ENCODE measurements around the gene ZDHHC14. TPM values are rescaled to one million over a fixed set of nuclear protein-coding genes. Genes with fewer than 3 reads are reported as not detected.
A peak's percentile ranks its signal among the peaks of the same experiment; 100 is the strongest.

ZDHHC14 gene
- total RNA-seq, 2 experiments from 2014 or later, result 1.7 to 2.5 TPM

- Mint-ChIP-seq H3K9me3 (no peaks in the 10 kb centered on the region), H3K27ac (peak overlapping the region; percentile 82), H3K36me3 (ENCODE audit: low read depth) (no peaks in the 10 kb centered on the region), H3K4me3 (no peak overlapping the region), H3K4me1 (ENCODE audit: low read depth) (peaks cover 38% of the 10 kb centered on the region), H3K27me3 (no peaks in the 10 kb centered on the region)
- ATAC-seq (no peak), DNase-seq (no peak)
- POLR2A ChIA-PET, result interaction anchor here (1.5 kb wide), 1 partner anchor 15 kb away, joined by 3 read pairs; no protein-coding TSS in a partner anchor
- CTCF ChIA-PET, result interaction anchor here (1.0 to 1.7 kb wide), 2 partner anchors 36 to 221 kb away, joined by 3 to 5 read pairs; no protein-coding TSS in a partner anchor
- TF ChIP-seq CTCF (IDR thresholded peaks at IDR 0.05), result no peak
- intact Hi-C loops (cut with micrococcal nuclease), result no loop called here
These were observed 154.0 kb downstream of the ZDHHC14 start for GRCh38 chr6:157534977-157535339.

- Mint-ChIP-seq H3K4me3 (peak overlapping the region; percentile 19), H3K27me3 (no peaks in the 10 kb centered on the region), H3K4me1 (ENCODE audit: low read depth) (peaks cover 38% of the 10 kb centered on the region), H3K27ac (peak overlapping the region; percentile 82), H3K9me3 (no peaks in the 10 kb centered on the region), H3K36me3 (ENCODE audit: low read depth) (no peaks in the 10 kb centered on the region)
- intact Hi-C loops (cut with micrococcal nuclease), result no loop called here
- no peak for TF ChIP-seq CTCF (IDR thresholded peaks at IDR 0.05)
- CTCF ChIA-PET, result interaction anchor here (0.6 to 1.7 kb wide), 5 partner anchors 8 to 220 kb away, joined by 3 to 5 read pairs (median 4); no protein-coding TSS in a partner anchor
- ATAC-seq (peak; percentile 86), DNase-seq (peak; percentile 50)
- POLR2A ChIA-PET, result interaction anchor here (1.5 kb wide), 1 partner anchor 14 kb away, joined by 3 read pairs; no protein-coding TSS in a partner anchor
These were observed 154.6 kb downstream of the ZDHHC14 start for GRCh38 chr6:157535340-157536222.

GRCh38 chr6:157536223-157536545 is 155.2 kb downstream of the ZDHHC14 start:
- DNase-seq (no peak), ATAC-seq (no peak)
- intact Hi-C loops (cut with micrococcal nuclease), result no loop called here
- peak overlapping the region; percentile 82 for H3K27ac Mint-ChIP-seq
- peak overlapping the region; percentile 0 for H3K4me3 Mint-ChIP-seq
- ChIA-PET POLR2A (interaction anchor here (1.5 kb wide), 1 partner anchor 13 kb away, joined by 3 read pairs; no protein-coding TSS in a partner anchor), CTCF (interaction anchor here (0.6 to 1.4 kb wide), 3 partner anchors 8 to 71 kb away, joined by 3 to 5 read pairs (median 4); no protein-coding TSS in a partner anchor)
- TF ChIP-seq CTCF (IDR thresholded peaks at IDR 0.05), result no peak
- peaks cover 38% of the 10 kb centered on the region for H3K4me1 Mint-ChIP-seq (ENCODE audit: low read depth)
- no peaks in the 10 kb centered on the region for H3K27me3 Mint-ChIP-seq
- no peaks in the 10 kb centered on the region for H3K36me3 Mint-ChIP-seq (ENCODE audit: low read depth)
- no peaks in the 10 kb centered on the region for H3K9me3 Mint-ChIP-seq

GRCh38 chr6:157537556-157537955 is 156.6 kb downstream of the ZDHHC14 start:
- POLR2A ChIA-PET, result interaction anchor here (0.6 to 1.2 kb wide), 2 partner anchors 12 to 200 kb away, joined by 3 read pairs; no protein-coding TSS in a partner anchor
- Mint-ChIP-seq H3K27ac (no peak overlapping the region), H3K36me3 (ENCODE audit: low read depth) (no peaks in the 10 kb centered on the region), H3K4me1 (ENCODE audit: low read depth) (peaks cover 38% of the 10 kb centered on the region), H3K4me3 (no peak overlapping the region), H3K27me3 (no peaks in the 10 kb centered on the region), H3K9me3 (no peaks in the 10 kb centered on the region)
- no peak for ATAC-seq
- CTCF ChIA-PET, result no interaction called here
- DNase-seq, result no peak
- intact Hi-C loops (cut with micrococcal nuclease), result no loop called here
- TF ChIP-seq CTCF (IDR thresholded peaks at IDR 0.05), result no peak

- CTCF ChIA-PET, result no interaction called here
- H3K9me3 Mint-ChIP-seq, result no peaks in the 10 kb centered on the region
These were observed 157.2 kb downstream of the ZDHHC14 start for GRCh38 chr6:157538168-157538567.

More at GRCh38 chr6:157538168-157538567, 157.2 kb downstream of the ZDHHC14 start:
- H3K4me3 Mint-ChIP-seq, result no peak overlapping the region
- POLR2A ChIA-PET, result interaction anchor here (0.6 to 1.2 kb wide), 4 partner anchors 11 to 200 kb away, joined by 3 read pairs; no protein-coding TSS in a partner anchor
- intact Hi-C loops (cut with micrococcal nuclease), result no loop called here
- H3K27me3 Mint-ChIP-seq, result no peaks in the 10 kb centered on the region
- no peak for ATAC-seq
- DNase-seq, result peak; percentile 20
- no peak overlapping the region for H3K27ac Mint-ChIP-seq
- H3K36me3 Mint-ChIP-seq (ENCODE audit: low read depth), result no peaks in the 10 kb centered on the region
- TF ChIP-seq CTCF (IDR thresholded peaks at IDR 0.05), result no peak
- H3K4me1 Mint-ChIP-seq (ENCODE audit: low read depth), result peaks cover 38% of the 10 kb centered on the region

All from activated CD8-positive, alpha-beta T cell treated with anti-CD3 and anti-CD28 coated beads for 36 hours (primary cell).